ENCODE results near the gene KIFC1.
"Not testable (repeated sequence)": the region's sequence is repeated elsewhere in the genome, so short reads cannot be mapped to it uniquely, and the experiment has no call there.

DNA sequence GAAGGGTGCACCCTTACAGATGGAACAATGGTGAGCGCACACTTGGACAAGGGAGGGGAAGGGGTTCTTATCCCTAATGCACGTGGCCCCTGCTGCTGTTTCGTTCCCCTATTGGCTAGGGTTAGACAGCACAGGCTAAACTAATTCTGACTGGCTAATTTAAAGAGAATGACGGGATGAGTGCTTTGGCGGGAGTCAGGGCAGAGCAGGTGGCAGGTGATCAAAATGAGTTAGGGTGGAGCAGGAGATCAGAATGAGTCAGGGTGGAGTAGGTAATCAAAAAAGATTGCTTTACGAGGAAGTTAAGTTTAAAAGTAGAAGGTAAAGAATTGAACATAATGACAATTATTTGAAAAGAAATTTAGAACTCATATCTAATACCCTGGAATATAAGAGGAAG, 35.8 kb upstream of the KIFC1 start:
- TF ChIP-seq, protein P1, sequence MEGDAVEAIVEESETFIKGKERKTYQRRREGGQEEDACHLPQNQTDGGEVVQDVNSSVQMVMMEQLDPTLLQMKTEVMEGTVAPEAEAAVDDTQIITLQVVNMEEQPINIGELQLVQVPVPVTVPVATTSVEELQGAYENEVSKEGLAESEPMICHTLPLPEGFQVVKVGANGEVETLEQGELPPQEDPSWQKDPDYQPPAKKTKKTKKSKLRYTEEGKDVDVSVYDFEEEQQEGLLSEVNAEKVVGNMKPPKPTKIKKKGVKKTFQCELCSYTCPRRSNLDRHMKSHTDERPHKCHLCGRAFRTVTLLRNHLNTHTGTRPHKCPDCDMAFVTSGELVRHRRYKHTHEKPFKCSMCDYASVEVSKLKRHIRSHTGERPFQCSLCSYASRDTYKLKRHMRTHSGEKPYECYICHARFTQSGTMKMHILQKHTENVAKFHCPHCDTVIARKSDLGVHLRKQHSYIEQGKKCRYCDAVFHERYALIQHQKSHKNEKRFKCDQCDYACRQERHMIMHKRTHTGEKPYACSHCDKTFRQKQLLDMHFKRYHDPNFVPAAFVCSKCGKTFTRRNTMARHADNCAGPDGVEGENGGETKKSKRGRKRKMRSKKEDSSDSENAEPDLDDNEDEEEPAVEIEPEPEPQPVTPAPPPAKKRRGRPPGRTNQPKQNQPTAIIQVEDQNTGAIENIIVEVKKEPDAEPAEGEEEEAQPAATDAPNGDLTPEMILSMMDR (IDR thresholded peaks at IDR 0.05; ENCODE audit: low read length), result not testable (repeated sequence)
- not testable (repeated sequence) for TF ChIP-seq EZH2 (IDR thresholded peaks at IDR 0.05; ENCODE audit: borderline replicate concordance, low read length)
